NCI-H1092 treated with DMSO at 0.1 percent for 48 hours (cell line): ENCODE measurements around the gene CELA3A.
"Not testable (repeated sequence)": the region's sequence is repeated elsewhere in the genome, so short reads cannot be mapped to it uniquely, and the experiment has no call there.

Experiments
- DNase-seq: peaks from one replicate; lab custom pipeline; 2025; lab: John Stamatoyannopoulos, UW

The CELA3A gene

DNA sequence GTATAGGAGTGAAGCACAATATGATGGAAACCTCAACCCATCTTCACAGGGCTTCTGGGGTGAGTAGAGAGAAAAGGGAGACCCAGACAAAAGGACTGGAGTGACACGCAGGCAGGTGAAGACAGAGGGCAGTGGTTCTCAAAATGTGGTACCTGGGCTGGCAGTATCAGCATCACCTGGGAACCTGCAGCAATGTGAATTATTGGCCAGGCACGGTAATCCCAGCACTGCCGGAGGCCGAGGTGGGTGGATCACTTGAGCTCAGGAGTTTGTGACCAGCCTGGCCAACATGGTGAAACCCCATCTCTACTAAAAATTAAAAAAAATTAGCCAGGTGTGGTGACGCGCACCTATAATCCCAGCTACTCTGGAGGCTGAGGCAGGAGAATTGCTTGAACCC, 19.3 kb upstream of the CELA3A start:
- not testable (repeated sequence) for DNase-seq

DNA sequence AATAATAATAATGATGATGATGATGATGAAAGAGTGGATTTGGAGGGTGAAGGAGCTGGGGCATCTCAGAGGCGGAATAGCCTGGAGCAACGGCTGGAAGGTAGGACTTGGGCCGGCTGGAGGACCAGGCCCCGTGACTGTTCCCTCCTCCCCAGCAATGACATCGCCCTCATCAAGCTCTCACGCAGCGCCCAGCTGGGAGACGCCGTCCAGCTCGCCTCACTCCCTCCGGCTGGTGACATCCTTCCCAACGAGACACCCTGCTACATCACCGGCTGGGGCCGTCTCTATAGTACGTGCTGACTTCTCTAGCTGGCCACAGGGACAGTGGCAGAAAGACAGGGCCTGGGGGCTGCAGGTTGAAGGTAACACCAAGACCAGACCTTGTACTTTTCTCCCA, 17.9 kb upstream of the CELA3A start:
- not testable (repeated sequence) for DNase-seq

DNA sequence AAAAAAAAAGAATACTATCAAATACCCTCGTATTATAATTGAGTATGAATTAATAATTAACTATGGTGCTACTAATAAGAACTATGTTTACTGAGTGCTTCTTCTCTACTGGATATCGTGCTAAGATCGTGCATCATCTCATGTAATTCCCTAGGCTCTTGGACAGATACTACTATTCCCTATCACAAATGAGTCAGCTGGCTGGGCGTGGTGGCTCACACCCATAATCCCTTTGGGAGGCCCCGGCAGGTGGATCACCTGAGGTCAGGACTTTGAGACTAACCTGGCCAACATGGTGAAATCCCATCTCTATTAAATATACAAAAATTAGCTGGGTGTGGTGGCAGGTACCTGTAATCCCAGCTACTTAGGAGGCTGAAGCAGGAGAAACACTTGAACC, 15.6 kb upstream of the CELA3A start:
- DNase-seq: not testable (repeated sequence)

DNA sequence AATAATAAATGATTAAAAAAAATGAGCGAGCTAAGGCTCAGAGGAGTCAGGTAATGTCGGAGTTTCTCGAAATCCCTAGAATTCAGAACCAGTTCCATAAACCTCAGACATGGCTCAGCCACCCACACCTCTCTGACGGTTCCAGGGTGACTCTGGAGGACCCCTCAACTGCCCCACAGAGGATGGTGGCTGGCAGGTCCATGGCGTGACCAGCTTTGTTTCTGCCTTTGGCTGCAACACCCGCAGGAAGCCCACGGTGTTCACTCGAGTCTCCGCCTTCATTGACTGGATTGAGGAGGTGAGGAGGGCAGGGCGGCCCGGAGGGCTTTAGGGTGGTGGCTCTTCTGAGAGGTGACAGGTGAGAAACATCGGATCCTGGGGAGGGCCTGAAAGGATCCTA, 15.1 kb upstream of the CELA3A start:
- not testable (repeated sequence) for DNase-seq

DNA sequence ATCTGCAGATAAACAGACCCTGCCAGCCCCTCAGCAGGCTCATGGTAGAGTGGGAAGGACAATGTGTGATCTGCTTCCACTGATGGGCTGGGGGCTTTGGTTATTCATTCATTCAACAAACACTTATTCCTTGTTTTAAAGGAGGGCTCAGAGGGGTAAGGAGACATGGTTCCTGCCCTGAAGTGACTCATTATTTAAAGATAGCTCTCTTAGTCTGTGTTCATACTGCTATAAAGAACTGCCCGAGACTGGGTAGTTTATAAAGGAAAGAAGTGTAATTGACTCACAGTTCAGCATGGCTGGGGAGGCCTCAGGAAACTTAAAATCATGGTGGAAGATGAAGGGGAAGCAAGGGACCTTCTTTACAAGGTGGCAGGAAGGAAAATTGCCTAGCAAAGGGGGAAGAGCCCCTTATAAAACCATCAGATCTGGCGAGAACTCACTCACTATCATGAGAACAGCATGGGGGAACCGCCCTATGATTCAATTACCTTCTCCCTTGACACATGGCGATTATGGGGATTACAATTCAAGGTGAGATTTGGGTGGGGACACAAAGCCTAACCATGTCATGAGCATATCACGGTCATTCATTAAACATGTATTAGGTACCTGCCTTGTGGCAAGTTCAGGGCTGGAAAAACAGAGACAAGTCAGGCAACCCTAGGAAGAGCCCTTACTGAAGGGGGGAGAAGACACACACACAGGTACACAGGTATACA, 11.6 kb upstream of the CELA3A start:
- not testable (repeated sequence) for DNase-seq

DNA sequence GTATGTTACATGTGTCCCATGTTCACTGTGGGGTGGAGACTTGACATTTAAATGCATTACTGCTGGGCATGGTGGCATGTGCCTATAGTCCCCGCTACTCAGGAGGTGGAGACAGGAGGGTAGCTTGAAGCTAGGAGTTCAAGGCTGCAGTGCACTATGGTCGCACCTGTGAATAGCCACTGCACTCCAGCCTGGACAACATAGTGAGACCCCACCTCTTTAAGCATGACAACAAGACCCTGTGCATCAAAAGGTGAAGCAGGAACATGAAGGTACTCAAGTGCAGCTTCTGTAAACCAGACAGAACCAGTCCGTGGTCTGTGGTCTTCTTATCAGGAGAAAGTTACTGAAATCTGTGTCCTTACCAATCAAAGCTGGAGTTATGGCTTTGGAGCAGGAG, 9.3 kb upstream of the CELA3A start:
- DNase-seq: not testable (repeated sequence)

DNA sequence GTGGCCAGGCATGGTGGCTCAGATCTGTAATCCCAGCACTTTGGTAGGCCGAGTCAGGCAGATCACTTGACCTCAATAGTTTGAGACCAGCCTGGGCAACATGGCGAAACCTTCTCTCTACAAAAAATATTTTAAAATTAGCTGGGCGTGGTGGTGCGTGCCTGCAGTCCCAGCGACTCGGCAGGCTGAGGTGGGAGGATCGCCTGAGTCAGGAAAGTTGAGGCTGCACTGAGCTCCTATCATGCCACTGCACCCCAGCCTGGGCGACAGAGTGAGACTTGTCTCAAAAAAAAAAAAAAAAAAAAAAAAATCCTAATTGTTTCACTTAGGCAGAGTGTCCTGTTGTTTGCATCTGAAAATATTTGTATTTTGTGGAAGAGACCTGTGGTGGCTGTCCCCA, 6.7 kb upstream of the CELA3A start:
- not testable (repeated sequence) for DNase-seq

DNA sequence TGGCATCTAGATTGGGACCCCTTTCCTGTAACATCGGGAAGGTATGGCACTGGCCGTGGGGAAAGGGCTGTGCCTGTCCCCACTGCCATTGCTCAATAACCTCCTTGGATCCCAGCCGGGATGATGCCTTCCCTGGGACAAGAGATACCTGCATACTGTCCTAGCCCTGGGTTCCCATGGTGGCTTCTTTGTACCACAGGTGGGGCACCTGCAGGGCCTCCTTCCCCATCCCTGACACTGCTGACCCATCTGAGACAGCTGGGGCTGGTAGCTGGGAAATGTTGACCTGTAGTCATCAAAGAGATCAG, 4.8 kb upstream of the CELA3A start:
- DNase-seq: not testable (repeated sequence)

DNA sequence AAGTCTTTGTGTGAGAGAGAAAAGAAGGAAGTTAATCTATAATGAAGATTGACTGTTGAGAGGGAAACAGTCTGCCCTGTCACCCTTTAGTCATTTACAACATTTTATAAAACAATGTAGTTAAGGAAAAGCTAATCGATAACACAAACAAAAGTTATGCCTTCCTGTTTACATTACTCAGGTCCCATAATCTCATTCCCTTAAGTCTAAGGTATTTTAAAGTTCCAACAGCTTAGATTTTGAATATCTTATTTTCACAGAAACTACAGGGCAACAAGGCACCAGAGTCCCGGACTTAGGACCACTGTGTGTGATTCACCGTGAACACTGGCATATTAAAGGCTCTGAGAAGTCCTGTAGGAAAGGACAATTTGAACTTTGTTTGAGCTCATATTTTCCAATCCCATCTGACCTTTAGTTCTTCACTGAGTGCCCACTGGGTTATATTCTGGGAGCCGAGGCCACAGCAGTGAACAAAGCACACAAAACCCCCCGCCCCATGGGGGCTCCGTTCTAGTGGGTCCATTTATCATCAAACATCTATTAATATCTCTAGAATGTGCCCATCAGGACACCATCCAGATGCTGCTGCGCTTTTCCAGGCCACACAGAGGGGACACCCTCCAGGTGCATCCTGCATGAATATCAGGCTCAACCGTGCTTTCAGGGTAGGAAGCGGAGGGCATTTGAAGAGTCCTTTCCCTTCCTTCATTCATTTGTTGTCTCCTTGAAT, 3.4 kb upstream of the CELA3A start:
- not testable (repeated sequence) for DNase-seq

DNA sequence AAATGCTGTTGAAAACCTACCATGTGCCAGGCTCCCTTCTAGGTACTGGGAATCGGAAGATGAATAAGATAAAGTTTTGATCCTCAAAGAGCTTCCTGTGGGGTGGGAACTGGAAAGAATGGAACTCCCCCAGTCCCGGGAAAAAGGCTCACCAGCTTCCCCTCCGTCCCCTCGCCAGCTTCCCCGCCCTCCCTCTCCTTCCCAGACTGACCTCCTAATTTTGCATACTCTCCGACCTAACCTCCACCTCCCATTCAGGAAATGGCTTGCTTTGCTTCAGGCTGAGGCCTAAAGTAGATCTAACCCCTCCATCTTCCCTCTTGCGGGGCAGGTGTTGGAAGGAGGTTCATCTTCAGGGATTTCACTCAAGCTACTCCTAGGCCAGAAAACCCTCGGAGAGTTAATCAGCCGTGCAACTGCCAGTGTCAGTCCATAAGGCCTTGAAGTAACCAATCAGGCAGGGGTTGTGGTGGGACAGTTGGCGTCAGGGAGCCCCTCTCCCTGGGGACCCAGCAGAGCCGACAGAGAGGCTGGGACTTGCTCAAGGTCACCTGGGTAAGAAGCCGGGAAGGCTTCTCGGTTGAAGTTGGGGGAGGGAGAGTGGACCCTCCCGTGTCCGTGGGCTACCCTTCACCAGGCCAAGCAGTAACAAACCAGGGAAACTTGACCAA, 2.7 kb upstream of the CELA3A start:
- DNase-seq: not testable (repeated sequence)

DNA sequence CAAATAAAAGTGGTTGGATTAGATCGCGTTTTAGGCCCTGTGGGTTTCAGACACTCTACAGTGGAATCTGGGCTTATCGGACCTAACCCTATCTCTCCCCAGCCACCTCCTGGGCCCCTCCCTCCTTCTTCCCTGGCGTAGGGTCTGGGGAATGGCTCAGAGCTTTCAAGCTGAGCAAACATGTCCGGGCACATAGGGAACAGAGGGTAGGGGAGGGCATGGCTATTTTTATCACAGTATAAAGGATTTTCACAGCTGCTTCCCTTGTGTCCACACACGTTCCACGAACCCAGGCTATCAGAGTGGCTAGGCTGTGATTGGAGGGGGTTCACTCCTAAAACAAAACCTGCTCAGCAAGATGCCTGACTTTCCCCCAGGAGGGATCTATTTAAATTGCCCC, 1.8 kb upstream of the CELA3A start:
- DNase-seq: peak; percentile 20

DNA sequence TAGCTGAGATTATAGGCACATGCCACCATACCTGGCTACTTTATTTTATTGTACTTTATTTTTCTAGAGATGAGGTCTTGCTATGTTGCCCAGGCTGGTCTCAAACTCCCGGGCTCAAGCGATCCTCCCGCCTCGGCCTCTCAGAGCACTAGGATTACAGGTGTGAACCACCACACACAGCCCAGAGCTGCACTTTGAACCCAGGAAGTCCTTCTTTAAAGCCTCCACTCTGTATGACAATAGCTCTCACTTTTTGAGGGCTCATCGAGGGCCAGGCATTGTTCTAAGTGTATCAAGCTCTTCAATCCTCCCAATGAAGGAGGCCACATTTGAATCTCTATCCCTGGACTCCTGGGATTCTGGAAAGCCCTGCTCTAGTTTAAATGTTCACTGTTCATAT, 1.0 kb downstream of the CELA3A start:
- not testable (repeated sequence) for DNase-seq

DNA sequence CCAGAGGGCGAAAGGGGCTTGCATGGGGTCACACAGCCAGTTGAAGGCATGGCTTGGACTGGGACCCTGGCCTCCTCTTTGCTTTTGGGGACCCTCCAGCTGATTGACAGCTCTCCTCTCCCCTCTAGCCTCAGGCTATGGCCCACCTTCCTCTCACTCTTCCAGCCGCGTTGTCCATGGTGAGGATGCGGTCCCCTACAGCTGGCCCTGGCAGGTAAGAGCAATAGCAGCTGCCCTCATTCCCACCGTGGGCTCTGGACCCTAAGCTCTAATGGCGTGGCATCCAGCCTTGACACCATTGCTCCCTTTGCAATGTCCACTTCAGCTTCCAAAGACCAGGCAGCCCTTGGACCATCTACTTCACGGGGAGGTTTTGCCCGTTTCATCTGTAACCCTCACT, 1.4 kb downstream of the CELA3A start:
- DNase-seq: not testable (repeated sequence)

DNA sequence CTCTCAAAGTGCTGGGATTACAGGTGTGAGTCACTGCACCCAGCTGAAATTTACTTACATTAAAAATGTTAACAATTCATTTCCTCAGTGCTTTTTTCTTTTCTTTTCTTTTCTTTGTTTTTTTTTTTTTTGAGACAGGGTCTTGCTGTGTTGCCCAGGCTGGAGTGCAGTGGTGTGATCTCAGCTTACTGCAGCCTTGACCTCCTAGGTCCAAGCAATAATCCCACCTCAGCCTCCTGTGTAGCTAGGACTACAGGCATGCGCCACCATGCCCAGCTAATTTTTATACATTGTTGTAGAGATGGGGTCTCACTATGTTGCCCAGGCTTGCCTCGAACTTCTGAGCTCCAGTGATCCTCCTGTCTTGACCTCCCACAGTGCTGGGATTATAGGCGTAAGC, 2.5 kb downstream of the CELA3A start:
- DNase-seq: not testable (repeated sequence)

DNA sequence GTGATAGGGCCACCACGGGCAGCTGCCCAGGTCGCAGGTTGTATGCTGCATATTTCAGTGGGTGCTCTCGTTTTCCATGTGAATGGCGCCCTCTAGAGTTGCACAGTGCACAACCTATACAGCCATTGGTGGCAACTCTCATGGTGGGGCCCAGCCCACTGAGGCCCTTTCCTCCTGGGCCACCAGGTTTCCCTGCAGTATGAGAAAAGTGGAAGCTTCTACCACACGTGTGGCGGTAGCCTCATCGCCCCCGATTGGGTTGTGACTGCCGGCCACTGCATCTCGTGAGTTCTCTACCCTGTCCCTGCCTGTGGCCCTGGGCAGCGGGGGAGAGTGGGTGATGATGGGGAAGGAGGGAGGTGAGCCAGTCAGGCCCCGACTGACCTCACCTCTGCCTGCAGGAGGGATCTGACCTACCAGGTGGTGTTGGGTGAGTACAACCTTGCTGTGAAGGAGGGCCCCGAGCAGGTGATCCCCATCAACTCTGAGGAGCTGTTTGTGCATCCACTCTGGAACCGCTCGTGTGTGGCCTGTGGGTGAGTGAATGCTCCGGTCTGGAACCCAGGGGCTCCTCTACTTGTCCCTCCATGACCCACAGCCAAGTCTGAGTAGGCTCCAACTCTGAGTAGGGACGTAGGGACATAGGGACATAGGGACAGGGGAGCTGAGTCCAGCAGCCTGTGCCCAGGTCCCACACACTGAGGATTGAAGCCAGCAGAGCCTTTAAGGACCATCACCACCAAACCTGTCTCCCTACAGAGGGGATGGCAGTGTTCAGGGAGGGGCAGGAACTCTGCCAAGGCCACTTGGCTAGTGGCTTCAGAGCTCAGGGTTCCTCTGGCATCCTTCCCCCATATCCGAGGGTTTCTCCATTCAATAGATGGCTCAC, 4.0 kb downstream of the CELA3A start:
- peak; percentile 37 for DNase-seq

DNA sequence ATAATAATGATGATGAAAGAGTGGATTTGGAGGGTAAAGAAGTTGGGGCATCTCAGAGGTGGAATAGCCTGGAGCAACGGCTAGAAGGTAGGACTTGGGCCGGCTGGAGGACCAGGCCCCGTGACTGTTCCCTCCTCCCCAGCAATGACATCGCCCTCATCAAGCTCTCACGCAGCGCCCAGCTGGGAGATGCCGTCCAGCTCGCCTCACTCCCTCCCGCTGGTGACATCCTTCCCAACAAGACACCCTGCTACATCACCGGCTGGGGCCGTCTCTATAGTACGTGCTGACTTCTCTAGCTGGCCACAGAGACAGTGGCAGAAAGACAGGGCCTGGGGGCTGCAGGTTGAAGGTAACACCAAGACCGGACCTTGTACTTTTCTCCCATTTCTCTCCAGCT, 5.3 kb downstream of the CELA3A start:
- DNase-seq: not testable (repeated sequence)

DNA sequence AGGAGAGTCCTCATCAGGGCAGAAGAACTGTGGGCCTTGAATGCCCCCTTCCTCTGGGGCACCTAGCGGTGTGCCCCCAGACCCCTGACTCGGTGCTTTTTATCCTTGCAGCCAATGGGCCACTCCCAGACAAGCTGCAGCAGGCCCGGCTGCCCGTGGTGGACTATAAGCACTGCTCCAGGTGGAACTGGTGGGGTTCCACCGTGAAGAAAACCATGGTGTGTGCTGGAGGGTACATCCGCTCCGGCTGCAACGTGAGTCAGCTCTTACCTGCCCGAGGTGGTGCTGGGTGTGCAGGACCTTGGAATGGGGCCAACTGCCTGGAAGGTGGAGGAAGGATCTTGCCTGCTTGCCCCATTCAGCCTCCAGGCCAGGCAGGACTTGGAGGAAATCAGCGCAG, 5.8 kb downstream of the CELA3A start:
- DNase-seq: not testable (repeated sequence)

DNA sequence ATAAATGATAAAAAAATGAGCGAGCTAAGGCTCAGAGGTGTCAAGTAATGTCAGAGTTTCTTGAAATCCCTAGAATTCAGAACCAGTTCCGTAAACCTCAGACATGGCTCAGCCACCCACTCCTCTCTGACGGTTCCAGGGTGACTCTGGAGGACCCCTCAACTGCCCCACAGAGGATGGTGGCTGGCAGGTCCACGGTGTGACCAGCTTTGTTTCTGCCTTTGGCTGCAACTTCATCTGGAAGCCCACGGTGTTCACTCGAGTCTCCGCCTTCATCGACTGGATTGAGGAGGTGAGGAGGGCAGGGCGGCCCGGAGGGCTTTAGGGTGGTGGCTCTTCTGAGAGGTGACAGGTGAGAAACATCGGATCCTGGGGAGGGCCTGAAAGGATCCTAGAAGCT, 8.1 kb downstream of the CELA3A start:
- DNase-seq: not testable (repeated sequence)

DNA sequence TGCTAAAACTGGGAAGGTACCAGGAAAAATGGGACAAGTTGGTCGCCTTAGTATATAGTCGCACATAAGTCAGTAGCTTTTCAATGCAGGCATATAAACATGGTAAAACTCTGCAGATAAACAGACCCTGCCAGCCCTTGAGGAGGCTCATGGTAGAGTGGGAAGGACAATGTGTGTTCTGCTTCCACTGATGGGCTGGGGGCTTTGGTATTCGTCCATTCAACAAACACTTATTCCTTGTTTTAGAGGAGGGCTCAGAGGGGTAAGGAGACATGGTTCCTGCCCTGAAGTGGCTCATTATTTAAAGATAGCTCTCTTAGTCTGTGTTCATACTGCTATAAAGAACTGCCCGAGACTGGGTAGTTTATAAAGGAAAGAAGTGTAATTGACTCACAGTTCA, 11.3 kb downstream of the CELA3A start:
- DNase-seq: not testable (repeated sequence)

DNA sequence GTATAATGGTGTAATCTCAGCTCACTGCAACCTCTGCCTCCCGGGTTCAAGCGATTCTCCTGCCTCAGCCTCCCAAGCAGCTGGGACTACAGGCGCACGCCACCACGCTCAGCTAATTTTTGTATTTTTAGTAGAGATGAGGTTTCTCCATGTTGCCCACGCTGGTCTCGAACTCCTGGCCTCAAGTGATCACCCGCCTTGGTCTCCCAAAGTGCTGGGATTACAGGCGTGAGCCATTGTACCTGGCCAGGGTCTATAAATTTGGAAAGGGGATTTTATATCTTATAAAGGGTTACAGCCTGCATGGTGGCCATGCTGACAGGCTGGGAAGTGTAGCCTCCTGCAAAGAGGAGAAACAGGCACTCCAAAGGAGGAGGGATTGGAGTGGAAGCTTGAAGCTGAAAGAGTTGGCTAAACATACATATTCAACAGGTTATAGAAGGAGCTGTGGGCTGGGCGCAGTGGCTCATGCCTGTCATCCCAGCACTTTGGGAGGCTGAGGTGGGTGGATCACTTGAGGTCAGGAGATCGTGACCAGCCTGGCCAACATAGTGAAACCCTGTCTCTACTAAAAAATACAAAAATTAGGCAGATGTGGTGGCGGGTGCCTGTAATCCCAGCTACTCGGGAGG, 13.2 kb downstream of the CELA3A start:
- DNase-seq: not testable (repeated sequence)
